ENCODE results near the gene TRHDE. TPM values are rescaled to one million over a fixed set of nuclear protein-coding genes. Genes with fewer than 3 reads are reported as not detected.

Gene TRHDE
- total RNA-seq, 1 donor from 2014 or later = 16.7 TPM

GRCh38 chr12:72293701-72294100, 21.5 kb downstream of the TRHDE start:
- H3K27me3 Mint-ChIP-seq (ENCODE audit: unreplicated experiment) = no peaks in the 10 kb centered on the region
- H3K9me3 Mint-ChIP-seq (ENCODE audit: unreplicated experiment) = no peaks in the 10 kb centered on the region
- H3K4me3 Mint-ChIP-seq (ENCODE audit: unreplicated experiment) = no peak overlapping the region

GRCh38 chr12:72295101-72295500, 22.9 kb downstream of the TRHDE start:
- TF ChIP-seq CTCF (IDR thresholded peaks at IDR 0.05; ENCODE audit: partially characterized antibody, unreplicated experiment) = no peak
- no peaks in the 10 kb centered on the region for H3K36me3 Mint-ChIP-seq (ENCODE audit: unreplicated experiment)

More at GRCh38 chr12:72293701-72294100, 21.5 kb downstream of the TRHDE start:
- no peaks in the 10 kb centered on the region for H3K4me1 Mint-ChIP-seq (ENCODE audit: low read depth, unreplicated experiment)
- no peak for DNase-seq
- H3K27ac Mint-ChIP-seq (ENCODE audit: unreplicated experiment) = no peak overlapping the region
- no peaks in the 10 kb centered on the region for H3K36me3 Mint-ChIP-seq (ENCODE audit: unreplicated experiment)
- no peak for TF ChIP-seq CTCF (IDR thresholded peaks at IDR 0.05; ENCODE audit: partially characterized antibody, unreplicated experiment)

GRCh38 chr12:72295744-72296143, 23.6 kb downstream of the TRHDE start:
- Mint-ChIP-seq H3K27me3 (ENCODE audit: unreplicated experiment) (no peaks in the 10 kb centered on the region), H3K27ac (ENCODE audit: unreplicated experiment) (no peak overlapping the region), H3K9me3 (ENCODE audit: unreplicated experiment) (no peaks in the 10 kb centered on the region), H3K4me3 (ENCODE audit: unreplicated experiment) (no peak overlapping the region), H3K4me1 (ENCODE audit: low read depth, unreplicated experiment) (no peaks in the 10 kb centered on the region), H3K36me3 (ENCODE audit: unreplicated experiment) (no peaks in the 10 kb centered on the region)
- DNase-seq = no peak
- TF ChIP-seq CTCF (IDR thresholded peaks at IDR 0.05; ENCODE audit: partially characterized antibody, unreplicated experiment) = no peak

More at GRCh38 chr12:72295101-72295500, 22.9 kb downstream of the TRHDE start:
- Mint-ChIP-seq H3K9me3 (ENCODE audit: unreplicated experiment) (no peaks in the 10 kb centered on the region), H3K4me3 (ENCODE audit: unreplicated experiment) (no peak overlapping the region), H3K27ac (ENCODE audit: unreplicated experiment) (no peak overlapping the region), H3K27me3 (ENCODE audit: unreplicated experiment) (no peaks in the 10 kb centered on the region), H3K4me1 (ENCODE audit: low read depth, unreplicated experiment) (no peaks in the 10 kb centered on the region)
- DNase-seq = no peak

GRCh38 chr12:72296389-72296788, 24.2 kb downstream of the TRHDE start:
- no peak overlapping the region for H3K27ac Mint-ChIP-seq (ENCODE audit: unreplicated experiment)
- TF ChIP-seq CTCF (IDR thresholded peaks at IDR 0.05; ENCODE audit: partially characterized antibody, unreplicated experiment) = no peak
- H3K4me1 Mint-ChIP-seq (ENCODE audit: low read depth, unreplicated experiment) = no peaks in the 10 kb centered on the region
- DNase-seq = no peak
- H3K36me3 Mint-ChIP-seq (ENCODE audit: unreplicated experiment) = no peaks in the 10 kb centered on the region
- H3K9me3 Mint-ChIP-seq (ENCODE audit: unreplicated experiment) = no peaks in the 10 kb centered on the region
- no peaks in the 10 kb centered on the region for H3K27me3 Mint-ChIP-seq (ENCODE audit: unreplicated experiment)
- no peak overlapping the region for H3K4me3 Mint-ChIP-seq (ENCODE audit: unreplicated experiment)

- H3K4me1 Mint-ChIP-seq (ENCODE audit: low read depth, unreplicated experiment) = no peaks in the 10 kb centered on the region
These were observed 25.5 kb downstream of the TRHDE start for GRCh38 chr12:72297666-72298065.

More at GRCh38 chr12:72297666-72298065, 25.5 kb downstream of the TRHDE start:
- no peak overlapping the region for H3K4me3 Mint-ChIP-seq (ENCODE audit: unreplicated experiment)
- no peak overlapping the region for H3K27ac Mint-ChIP-seq (ENCODE audit: unreplicated experiment)
- H3K36me3 Mint-ChIP-seq (ENCODE audit: unreplicated experiment) = no peaks in the 10 kb centered on the region
- no peak for DNase-seq
- TF ChIP-seq CTCF (IDR thresholded peaks at IDR 0.05; ENCODE audit: partially characterized antibody, unreplicated experiment) = no peak
- no peaks in the 10 kb centered on the region for H3K27me3 Mint-ChIP-seq (ENCODE audit: unreplicated experiment)
- H3K9me3 Mint-ChIP-seq (ENCODE audit: unreplicated experiment) = no peaks in the 10 kb centered on the region
